Measurements from ENCODE around the gene GPR78.

- no peak for TF ChIP-seq CTCF (conservative IDR thresholded peaks at IDR 0.05; ENCODE audit: low read depth, low read length)
- TF ChIP-seq MAFK (IDR thresholded peaks at IDR 0.05; ENCODE audit: low read depth, low read length), result no peak
- TF ChIP-seq POLR2A (IDR thresholded peaks at IDR 0.05; ENCODE audit: low read depth, low read length), result no peak
- TF ChIP-seq CHD1 (IDR thresholded peaks at IDR 0.05; ENCODE audit: low read depth, low read length), result no peak
- TF ChIP-seq USF2 (IDR thresholded peaks at IDR 0.05; ENCODE audit: low read depth, low read length), result no peak
- no peak for TF ChIP-seq CEBPB (IDR thresholded peaks at IDR 0.05; ENCODE audit: low read depth, low read length)
- TF ChIP-seq FOS (IDR thresholded peaks at IDR 0.05; ENCODE audit: low read depth, low read length), result no peak
- TF ChIP-seq NFE2L2 (IDR thresholded peaks at IDR 0.05; ENCODE audit: low read depth, low read length), result no peak
These were observed 20.5 kb upstream of the GPR78 start for GRCh38 chr4:8559524-8560264.

Data from IMR-90 (cell line).